HepG2 (cell line): ENCODE data around the gene PARP3. TPM values are rescaled to one million over a fixed set of nuclear protein-coding genes. Genes with fewer than 3 reads are reported as not detected.

ENCODE experiments used
- ATM ChIP-seq: fragments of 450-650 bp; IDR thresholded peaks from 2 replicates; pipeline ENCODE4 v1.7.1; 2017; ENCODE audit warnings: mild to moderate bottlenecking, borderline replicate concordance
- GABPA ChIP-seq, 2 experiments: IDR thresholded peaks; 2 replicates each; pipeline ENCODE4 v1.6.1; 2011 to 2016; ENCODE audit warnings: low read depth in 2 of 2, low read length in 1 of 2, missing biosample characterization in 1 of 2, missing genetic modification characterization in 1 of 2
- GLI4 ChIP-seq: sonication (generic); formaldehyde crosslinking; IDR thresholded peaks from 2 replicates; pipeline ENCODE4 v1.5.1; 2020; ENCODE audit warnings: missing genetic modification reagents, mild to moderate bottlenecking, moderate library complexity, borderline replicate concordance
- JUN ChIP-seq: sonication (generic); formaldehyde crosslinking; IDR thresholded peaks from 2 replicates; pipeline ENCODE4 v1.4.0; 2020; ENCODE audit warnings: mild to moderate bottlenecking, missing genetic modification reagents
- NFYB ChIP-seq: sonication (generic); formaldehyde crosslinking; IDR thresholded peaks from 2 replicates; pipeline ENCODE4 v1.4.0; 2020; ENCODE audit warnings: missing genetic modification reagents
- PAWR ChIP-seq: sonication (generic); formaldehyde crosslinking; IDR thresholded peaks from 2 replicates; pipeline ENCODE4 v1.4.0; 2020; ENCODE audit warnings: missing genetic modification reagents, mild to moderate bottlenecking, borderline replicate concordance
- RARG ChIP-seq: sonication (generic); formaldehyde crosslinking; IDR thresholded peaks from 2 replicates; pipeline ENCODE4 v1.4.0; 2020; ENCODE audit warnings: low read depth, mild to moderate bottlenecking, missing genetic modification reagents
- SNAI1 ChIP-seq: sonication (generic); formaldehyde crosslinking; IDR thresholded peaks from 2 replicates; pipeline ENCODE4 v1.5.0; 2020; ENCODE audit warnings: mild to moderate bottlenecking, missing genetic modification reagents, borderline replicate concordance
- STAT6 ChIP-seq: sonication (generic); formaldehyde crosslinking; IDR thresholded peaks from 2 replicates; pipeline ENCODE4 v1.4.0; 2020; ENCODE audit warnings: missing genetic modification reagents, mild to moderate bottlenecking, borderline replicate concordance
- TRIM22 ChIP-seq: fragments of 450-650 bp; IDR thresholded peaks from 2 replicates; pipeline ENCODE4 v1.6.1; 2017
- ZBTB42 ChIP-seq: sonication (generic); formaldehyde crosslinking; IDR thresholded peaks from 2 replicates; pipeline ENCODE4 v1.5.0; 2020; ENCODE audit warnings: mild to moderate bottlenecking, missing genetic modification reagents
- ZNF451 ChIP-seq: sonication (generic); formaldehyde crosslinking; IDR thresholded peaks from 2 replicates; pipeline ENCODE4 v1.5.0; 2020; ENCODE audit warnings: mild to moderate bottlenecking, missing genetic modification reagents
- ZNF788 ChIP-seq: sonication (generic); formaldehyde crosslinking; IDR thresholded peaks from 2 replicates; pipeline ENCODE4 v1.5.0; 2020; ENCODE audit warnings: mild to moderate bottlenecking, missing genetic modification reagents, borderline replicate concordance
- polyA plus RNA-seq, 8 experiments: library from polyadenylated mRNA; depleted of rRNA in 3 of 8; stranded (reverse) in 7 of 8; unstranded in 1 of 8; fragments of >200 nt; fragmentation: Illumina TruSeq in 4 of 8; extraction: Trizol in 4 of 8; gene quantifications; 2 replicates each; pipeline versions ENCODE4 v1.2.1 to v1.2.3, GENCODE V29; 2011 to 2016; ENCODE audit warnings: low read depth in 4 of 8, missing spikeins in 1 of 8, mixed read lengths in 1 of 8; ENCODE audit not compliant: insufficient read depth in 1 of 8
- total RNA-seq, 5 experiments: library from RNA; depleted of rRNA; stranded (reverse); fragments of >200 nt; fragmentation: Illumina TruSeq; extraction: Trizol; gene quantifications; 2 replicates each; pipeline ENCODE4 v1.2.3, GENCODE V29; 2016; ENCODE audit warnings: low read depth in 1 of 5
- TF ChIP-seq, protein P1 (sequence below): sonication (generic); formaldehyde crosslinking; IDR thresholded peaks from 2 replicates; pipeline ENCODE4 v1.5.0; 2020; ENCODE audit warnings: mild to moderate bottlenecking, low read depth, missing genetic modification reagents, borderline replicate concordance
- TF ChIP-seq, protein P2 (sequence below): sonication (generic); formaldehyde crosslinking; IDR thresholded peaks from one replicate; pipeline ENCODE4 v1.5.1; 2020; ENCODE audit warnings: mild to moderate bottlenecking, missing genetic modification reagents; ENCODE audit errors: not compliant biosample characterization

The PARP3 gene
- total and polyA plus RNA-seq, 2 of the 13 experiments (the other 11 are each of a cell fraction or from before 2014, with no cell fraction given), result 11.2 to 21.5 TPM

GRCh38 chr3:51941798-51942602, at the start of gene PARP3, which contains the start of gene RRP9 (continued):
- TF ChIP-seq PAWR (CRISPR knock-in tag), result no peak; the same call in 1 of the 2 replicates
- peak; percentile 86; the same call in 1 of the 2 replicates for TF ChIP-seq SNAI1
- peak; percentile 79; the same call in 1 of the 2 replicates for TF ChIP-seq ZNF788
- TF ChIP-seq NFYB, result peak; percentile 97
- no peak for TF ChIP-seq GABPA (IDR thresholded peaks at IDR 0.05; ENCODE audit: low read depth, low read length)
- TF ChIP-seq GABPA (CRISPR knock-in tag; IDR thresholded peaks at IDR 0.05; ENCODE audit: low read depth), result peak; percentile 89
- TF ChIP-seq TRIM22, result no peak
- no peak for TF ChIP-seq GLI4 (CRISPR knock-in tag)
- peak; percentile 88; the same call in 1 of the 2 replicates for TF ChIP-seq ZNF451 (CRISPR knock-in tag)
- TF ChIP-seq, protein P1, sequence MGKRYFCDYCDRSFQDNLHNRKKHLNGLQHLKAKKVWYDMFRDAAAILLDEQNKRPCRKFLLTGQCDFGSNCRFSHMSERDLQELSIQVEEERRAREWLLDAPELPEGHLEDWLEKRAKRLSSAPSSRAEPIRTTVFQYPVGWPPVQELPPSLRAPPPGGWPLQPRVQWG (CRISPR knock-in tag), result no peak
- TF ChIP-seq RARG (CRISPR knock-in tag), result no peak; the same call in 1 of the 2 replicates
- TF ChIP-seq, protein P2, sequence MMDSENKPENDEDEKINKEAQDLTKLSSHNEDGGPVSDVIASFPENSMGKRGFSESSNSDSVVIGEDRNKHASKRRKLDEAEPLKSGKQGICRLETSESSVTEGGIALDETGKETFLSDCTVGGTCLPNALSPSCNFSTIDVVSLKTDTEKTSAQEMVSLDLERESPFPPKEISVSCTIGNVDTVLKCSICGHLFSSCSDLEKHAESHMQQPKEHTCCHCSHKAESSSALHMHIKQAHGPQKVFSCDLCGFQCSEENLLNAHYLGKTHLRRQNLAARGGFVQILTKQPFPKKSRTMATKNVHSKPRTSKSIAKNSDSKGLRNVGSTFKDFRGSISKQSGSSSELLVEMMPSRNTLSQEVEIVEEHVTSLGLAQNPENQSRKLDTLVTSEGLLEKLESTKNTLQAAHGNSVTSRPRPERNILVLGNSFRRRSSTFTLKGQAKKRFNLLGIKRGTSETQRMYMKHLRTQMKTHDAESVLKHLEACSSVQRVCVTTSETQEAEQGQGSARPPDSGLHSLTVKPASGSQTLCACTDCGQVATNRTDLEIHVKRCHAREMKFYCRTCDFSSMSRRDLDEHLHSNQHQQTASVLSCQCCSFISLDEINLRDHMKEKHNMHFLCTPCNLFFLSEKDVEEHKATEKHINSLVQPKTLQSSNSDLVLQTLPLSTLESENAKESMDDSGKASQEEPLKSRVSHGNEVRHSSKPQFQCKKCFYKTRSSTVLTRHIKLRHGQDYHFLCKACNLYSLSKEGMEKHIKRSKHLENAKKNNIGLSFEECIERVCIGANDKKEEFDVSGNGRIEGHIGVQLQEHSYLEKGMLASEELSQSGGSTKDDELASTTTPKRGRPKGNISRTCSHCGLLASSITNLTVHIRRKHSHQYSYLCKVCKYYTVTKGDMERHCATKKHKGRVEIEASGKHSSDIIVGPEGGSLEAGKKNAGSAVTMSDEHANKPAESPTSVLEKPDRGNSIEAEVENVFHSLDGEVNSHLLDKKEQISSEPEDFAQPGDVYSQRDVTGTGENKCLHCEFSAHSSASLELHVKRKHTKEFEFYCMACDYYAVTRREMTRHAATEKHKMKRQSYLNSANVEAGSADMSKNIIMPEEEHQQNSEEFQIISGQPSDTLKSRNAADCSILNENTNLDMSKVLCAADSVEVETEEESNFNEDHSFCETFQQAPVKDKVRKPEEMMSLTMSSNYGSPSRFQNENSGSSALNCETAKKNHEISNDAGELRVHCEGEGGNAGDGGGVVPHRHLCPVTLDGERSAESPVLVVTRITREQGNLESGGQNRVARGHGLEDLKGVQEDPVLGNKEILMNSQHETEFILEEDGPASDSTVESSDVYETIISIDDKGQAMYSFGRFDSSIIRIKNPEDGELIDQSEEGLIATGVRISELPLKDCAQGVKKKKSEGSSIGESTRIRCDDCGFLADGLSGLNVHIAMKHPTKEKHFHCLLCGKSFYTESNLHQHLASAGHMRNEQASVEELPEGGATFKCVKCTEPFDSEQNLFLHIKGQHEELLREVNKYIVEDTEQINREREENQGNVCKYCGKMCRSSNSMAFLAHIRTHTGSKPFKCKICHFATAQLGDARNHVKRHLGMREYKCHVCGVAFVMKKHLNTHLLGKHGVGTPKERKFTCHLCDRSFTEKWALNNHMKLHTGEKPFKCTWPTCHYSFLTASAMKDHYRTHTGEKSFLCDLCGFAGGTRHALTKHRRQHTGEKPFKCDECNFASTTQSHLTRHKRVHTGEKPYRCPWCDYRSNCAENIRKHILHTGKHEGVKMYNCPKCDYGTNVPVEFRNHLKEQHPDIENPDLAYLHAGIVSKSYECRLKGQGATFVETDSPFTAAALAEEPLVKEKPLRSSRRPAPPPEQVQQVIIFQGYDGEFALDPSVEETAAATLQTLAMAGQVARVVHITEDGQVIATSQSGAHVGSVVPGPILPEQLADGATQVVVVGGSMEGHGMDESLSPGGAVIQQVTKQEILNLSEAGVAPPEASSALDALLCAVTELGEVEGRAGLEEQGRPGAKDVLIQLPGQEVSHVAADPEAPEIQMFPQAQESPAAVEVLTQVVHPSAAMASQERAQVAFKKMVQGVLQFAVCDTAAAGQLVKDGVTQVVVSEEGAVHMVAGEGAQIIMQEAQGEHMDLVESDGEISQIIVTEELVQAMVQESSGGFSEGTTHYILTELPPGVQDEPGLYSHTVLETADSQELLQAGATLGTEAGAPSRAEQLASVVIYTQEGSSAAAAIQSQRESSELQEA, result peak; percentile 45
- no peak; the same call in 1 of the 2 replicates for TF ChIP-seq ZBTB42 (CRISPR knock-in tag)
- no peak; the same call in 1 of the 2 replicates for TF ChIP-seq JUN (CRISPR knock-in tag)
- no peak for TF ChIP-seq STAT6 (CRISPR knock-in tag)
- no peak for TF ChIP-seq ATM
